ENCODE results near the gene TRABD.

DNA sequence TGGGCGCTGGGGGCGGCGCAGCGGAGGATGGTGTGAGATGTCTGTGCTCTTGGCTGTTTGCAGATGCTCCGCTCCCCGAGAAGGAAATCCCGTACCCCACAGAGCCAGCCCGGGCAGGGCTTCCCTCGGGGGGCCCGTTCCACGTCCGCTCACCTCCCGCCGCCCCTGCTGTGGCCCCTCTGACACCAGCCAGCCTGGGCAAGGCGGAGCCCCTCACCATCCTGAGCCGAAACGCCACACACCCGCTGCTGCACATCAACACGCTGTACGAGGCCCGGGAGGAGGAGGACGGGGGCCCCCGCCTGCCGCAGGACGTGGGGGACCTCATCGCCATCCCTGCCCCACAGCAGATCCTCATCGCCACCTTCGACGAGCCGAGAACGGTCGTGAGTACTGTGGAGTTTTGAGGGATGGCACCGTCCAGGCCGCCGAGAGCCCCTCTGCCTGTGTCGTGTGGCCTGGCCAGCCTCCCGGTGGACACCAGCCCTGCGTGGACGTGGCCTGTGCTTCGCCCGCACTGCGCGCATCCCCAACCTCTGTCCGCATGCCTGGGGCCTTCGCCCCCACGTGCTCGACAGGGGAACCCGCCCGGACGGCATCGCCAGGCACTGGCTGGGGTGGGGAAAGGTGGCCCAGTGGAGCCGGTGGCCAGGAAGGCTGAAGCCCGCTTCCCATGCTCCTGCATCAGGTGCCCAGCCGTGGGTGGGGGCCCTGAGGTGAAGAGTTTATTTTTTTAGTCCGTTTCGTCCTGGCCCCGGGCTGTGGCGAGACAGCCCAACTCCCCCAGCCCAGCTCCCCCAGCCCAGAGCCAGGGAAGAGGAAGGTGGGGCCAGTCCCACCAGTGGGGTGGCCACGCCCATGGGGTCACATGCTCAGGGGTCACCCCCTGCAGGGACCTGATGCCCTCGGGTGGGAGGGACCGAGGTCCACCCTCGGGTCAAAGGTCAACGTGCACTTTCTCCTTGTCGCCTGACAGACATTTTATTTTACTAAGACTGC lies 6.5 kb upstream of the TRABD start:
- TF ChIP-seq, protein P1, sequence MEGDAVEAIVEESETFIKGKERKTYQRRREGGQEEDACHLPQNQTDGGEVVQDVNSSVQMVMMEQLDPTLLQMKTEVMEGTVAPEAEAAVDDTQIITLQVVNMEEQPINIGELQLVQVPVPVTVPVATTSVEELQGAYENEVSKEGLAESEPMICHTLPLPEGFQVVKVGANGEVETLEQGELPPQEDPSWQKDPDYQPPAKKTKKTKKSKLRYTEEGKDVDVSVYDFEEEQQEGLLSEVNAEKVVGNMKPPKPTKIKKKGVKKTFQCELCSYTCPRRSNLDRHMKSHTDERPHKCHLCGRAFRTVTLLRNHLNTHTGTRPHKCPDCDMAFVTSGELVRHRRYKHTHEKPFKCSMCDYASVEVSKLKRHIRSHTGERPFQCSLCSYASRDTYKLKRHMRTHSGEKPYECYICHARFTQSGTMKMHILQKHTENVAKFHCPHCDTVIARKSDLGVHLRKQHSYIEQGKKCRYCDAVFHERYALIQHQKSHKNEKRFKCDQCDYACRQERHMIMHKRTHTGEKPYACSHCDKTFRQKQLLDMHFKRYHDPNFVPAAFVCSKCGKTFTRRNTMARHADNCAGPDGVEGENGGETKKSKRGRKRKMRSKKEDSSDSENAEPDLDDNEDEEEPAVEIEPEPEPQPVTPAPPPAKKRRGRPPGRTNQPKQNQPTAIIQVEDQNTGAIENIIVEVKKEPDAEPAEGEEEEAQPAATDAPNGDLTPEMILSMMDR (conservative IDR thresholded peaks at IDR 0.05 in 1 of 2, IDR thresholded peaks at IDR 0.05 in 1 of 2; ENCODE audit: low read depth in 1 of 2, low read length in 2 of 2), result no peak
- TF ChIP-seq EZH2 (IDR thresholded peaks at IDR 0.05; ENCODE audit: low read length, missing control alignments), result no peak

Measured in fibroblast of lung (primary cell).